ENCODE measurements around the gene GCC1. TPM values are rescaled to one million over a fixed set of nuclear protein-coding genes. Genes with fewer than 3 reads are reported as not detected.
A peak's percentile ranks its signal among the peaks of the same experiment; 100 is the strongest.

Gene GCC1, protein sequence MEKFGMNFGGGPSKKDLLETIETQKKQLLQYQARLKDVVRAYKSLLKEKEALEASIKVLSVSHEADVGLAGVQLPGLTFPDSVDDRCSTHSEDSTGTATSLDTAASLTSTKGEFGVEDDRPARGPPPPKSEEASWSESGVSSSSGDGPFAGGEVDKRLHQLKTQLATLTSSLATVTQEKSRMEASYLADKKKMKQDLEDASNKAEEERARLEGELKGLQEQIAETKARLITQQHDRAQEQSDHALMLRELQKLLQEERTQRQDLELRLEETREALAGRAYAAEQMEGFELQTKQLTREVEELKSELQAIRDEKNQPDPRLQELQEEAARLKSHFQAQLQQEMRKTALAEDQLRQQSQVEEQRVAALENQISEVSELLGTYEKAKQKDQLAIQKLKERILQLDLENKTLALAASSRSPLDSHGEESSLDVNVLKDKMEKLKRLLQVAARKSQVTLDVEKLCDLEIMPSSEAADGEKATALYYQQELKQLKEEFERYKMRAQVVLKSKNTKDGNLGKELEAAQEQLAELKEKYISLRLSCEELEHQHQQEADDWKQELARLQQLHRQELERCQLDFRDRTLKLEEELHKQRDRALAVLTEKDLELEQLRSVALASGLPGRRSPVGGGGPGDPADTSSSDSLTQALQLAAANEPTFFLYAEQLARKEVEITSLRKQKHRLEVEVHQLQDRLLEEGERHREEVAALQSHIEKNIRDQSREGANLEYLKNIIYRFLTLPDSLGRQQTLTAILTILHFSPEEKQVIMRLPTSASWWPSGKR
- total RNA-seq (2014; rRNA removed; shearing (Covaris generic); ENCODE audit: low replicate concordance), result 7.2 and 8.4 TPM in 2 replicates

DNA sequence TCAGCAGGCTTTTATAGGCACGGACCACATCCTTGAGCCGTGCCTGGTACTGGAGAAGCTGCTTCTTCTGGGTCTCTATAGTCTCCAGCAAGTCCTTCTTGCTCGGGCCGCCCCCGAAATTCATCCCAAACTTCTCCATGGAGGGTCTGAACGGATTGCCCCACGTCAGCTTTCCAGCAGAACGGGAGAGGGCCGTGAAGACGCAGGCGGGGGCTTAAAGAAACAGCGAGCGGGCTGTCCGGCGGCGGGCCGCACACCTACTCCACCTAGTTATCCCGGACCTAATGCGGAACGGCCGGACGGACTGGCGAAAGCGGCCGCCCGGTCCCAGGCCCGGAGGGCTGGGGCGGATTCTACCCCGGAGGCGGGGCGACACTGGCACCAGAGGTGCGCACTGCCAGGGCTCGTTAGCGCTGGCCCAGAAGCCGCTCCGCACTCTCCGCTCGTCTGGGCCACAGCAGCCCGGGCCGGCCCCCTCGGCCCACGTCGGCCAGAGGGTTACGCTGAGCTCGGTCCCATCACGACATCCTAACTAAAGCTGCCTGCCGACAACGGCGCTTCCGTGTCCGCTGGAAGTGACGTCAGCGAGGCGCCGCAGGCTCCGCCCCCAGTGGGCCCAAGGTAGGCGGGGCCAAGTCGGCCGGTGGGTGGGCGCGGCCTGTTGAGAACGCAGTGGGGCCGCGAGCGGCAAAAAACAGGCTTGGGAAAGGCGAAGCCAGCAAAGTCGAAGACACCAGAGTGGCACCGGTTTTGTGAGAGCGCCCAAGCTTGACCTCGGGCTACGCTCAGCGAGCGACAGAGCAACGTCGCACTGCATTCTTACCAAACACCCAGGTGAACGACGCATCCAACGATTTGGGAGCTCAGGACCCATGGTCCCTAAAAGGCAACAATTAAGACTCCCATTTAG is at the start of gene GCC1:
Gene GCC1 (minus strand): TSS at position 553 of the 910 bp plus-strand sequence. CDS start 414 bp downstream, at position 139.
- no peaks in the 10 kb centered on the region for H3K27me3 ChIP-seq

DNA sequence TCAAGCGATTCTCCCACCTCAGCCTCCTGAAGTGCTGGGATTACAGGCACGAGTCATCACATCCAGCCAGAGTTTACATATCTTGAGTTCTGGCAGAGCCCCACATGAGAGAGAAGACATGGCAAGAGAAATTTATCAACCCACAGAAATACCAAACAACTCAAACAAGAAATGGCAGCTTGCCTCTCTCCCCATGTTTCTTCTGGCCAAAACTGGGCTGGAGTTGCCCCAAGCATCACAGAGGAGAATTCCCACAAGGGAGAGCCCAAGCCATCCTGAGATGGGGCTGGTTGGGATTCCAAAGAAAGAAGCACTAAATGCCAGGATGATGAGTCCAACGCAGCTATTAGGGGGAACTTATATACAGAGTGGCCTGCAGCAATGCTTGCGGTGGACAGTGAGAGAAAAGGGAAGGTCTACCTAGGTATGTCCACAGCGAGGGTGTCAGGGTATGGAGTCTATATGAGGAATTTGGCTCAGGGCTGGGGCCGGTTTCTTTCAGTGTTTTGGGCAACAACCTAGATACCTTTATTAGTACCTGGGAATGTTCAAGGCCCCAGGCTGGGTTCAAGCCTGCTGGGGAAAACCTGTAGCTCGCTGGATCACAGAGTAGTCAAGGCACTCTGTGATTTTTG is 47.0 kb upstream of the GCC1 start:
- Histone ChIP-seq H3K36me3 (no peaks in the 10 kb centered on the region), H3K9me3 (no peaks in the 10 kb centered on the region), H3K4me3 (no peak overlapping the region), H3K27me3 (no peaks in the 10 kb centered on the region)
- peak; percentile 72 for DNase-seq

More for the DNA sequence above, at the start of gene GCC1:
- Histone ChIP-seq H3K4me3 (peak within 1 kb of the TSS; percentile 83), H3K36me3 (peaks cover 2% of the 10 kb centered on the region), H3K9me3 (no peaks in the 10 kb centered on the region)
- DNase-seq, result peak; percentile 74

DNA sequence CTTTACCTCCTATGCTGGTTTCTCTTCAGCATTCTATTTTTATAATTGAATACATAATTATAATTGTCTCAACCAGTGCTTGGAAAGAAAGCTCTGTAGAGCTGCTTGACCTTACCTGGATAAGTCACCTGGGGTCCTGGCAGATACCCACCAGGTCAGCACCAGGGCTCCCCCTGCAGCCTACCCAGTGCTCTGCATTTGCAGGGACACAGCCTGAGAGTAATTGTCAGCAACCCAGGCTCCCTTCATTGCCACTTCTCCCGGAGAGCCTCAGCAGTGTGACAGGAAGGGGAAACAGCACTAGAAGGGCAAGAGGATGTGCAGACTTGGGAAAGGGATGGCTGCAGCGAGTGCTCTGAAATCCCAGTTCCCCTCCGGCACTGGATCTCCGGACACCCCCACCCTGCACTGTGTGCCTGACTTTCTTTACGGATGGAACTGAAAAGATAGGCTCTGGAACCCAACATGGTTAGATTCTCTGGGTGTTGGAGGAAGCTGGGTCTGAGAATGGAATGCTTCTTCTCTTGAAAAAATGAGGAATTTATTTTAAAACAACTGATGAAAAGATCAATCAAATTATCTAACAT is 44.0 kb upstream of the GCC1 start:
- Histone ChIP-seq H3K4me3 (no peak overlapping the region), H3K9me3 (no peaks in the 10 kb centered on the region), H3K36me3 (no peaks in the 10 kb centered on the region), H3K27me3 (peaks cover 2% of the 10 kb centered on the region; the same call in 1 of the 2 replicates)
- DNase-seq, result no peak

DNA sequence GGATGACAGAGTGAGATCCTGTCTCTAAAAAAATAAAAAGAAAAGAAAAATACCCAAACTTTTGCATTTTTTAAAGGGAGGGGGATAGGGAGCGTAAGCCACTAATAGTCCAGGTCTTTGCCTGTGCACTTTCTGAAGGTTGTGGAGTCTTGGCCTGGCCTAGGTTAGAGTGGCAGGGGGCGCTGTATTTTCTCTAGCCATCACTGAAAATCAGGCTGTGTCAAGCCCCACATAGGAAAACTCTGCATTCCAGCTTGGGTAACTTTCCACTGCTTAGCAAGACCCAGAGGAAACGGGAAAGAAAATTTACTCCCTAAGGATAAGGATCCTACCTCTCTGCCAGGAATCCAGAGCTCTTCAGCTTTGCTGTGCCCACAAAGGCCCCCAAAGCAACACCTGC is 43.0 kb upstream of the GCC1 start:
- peaks cover 2% of the 10 kb centered on the region; the same call in 1 of the 2 replicates for H3K27me3 ChIP-seq
- no peak overlapping the region for H3K4me3 ChIP-seq
- no peaks in the 10 kb centered on the region for H3K9me3 ChIP-seq
- H3K36me3 ChIP-seq, result no peaks in the 10 kb centered on the region
- no peak for DNase-seq

DNA sequence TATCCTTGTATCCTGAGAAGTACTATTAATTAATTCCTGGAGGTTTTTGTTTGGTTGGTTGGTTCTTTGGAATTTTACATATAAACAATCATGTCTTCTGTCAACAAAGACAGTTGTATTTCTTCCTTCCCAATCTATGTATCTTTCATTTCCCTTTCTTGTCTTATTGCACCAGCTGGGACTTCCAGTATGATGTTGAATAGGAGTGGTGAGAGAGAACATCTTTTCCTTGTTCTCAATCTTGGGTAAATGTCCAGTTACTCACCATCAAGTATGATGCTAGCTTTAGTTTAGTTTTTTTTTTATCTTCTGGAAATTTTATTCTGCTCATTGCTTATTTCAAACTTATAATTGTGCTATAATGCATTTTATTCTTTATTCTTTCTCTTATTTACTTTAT is 39.9 kb upstream of the GCC1 start:
- no peak for DNase-seq
- H3K9me3 ChIP-seq, result no peaks in the 10 kb centered on the region
- H3K4me3 ChIP-seq, result no peak overlapping the region
- peaks cover 2% of the 10 kb centered on the region; the same call in 1 of the 2 replicates for H3K27me3 ChIP-seq
- no peaks in the 10 kb centered on the region for H3K36me3 ChIP-seq

DNA sequence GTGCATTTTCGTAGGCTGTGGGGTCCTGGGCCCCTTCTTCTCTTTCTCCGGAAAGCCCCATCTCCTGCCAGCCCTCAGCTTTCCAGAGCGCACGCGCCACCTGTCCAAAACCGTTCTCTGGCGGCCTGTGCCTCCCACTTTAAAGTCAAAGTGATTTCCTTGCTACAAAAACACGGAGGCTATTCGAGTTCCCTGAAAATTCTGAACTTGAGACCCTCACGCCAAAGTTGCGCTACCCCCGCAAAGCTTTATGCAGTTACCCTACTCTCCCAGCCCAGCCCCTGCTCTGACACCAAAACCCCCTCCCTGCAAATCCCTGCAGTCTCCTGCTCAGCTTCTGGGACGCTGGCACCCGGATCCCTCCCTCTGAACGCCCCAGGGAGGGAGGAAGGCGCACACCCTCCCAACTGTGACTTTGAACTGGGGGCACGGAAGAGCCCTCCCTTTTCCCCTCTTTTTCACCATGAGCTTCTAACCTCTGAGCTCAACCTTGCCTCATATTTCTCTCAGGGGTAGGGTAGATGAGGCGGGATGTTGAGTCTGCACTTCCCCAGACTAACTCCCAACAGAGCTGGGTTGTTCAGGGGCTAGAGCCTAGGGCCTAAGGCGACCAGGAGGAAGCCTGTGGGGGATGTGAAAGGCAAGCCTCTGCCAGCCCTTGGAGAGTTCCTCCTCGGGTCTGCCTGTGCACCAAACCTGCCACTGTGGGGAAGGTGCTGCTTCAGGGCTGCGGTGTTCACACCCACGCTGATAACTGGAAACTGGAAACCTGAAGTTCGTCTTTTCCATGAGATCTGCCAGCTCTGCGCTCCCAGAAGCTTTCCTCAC is 35.2 kb upstream of the GCC1 start:
- Histone ChIP-seq H3K36me3 (no peaks in the 10 kb centered on the region), H3K9me3 (no peaks in the 10 kb centered on the region), H3K27me3 (peaks cover 10% of the 10 kb centered on the region), H3K4me3 (no peak overlapping the region)
- DNase-seq, result no peak

DNA sequence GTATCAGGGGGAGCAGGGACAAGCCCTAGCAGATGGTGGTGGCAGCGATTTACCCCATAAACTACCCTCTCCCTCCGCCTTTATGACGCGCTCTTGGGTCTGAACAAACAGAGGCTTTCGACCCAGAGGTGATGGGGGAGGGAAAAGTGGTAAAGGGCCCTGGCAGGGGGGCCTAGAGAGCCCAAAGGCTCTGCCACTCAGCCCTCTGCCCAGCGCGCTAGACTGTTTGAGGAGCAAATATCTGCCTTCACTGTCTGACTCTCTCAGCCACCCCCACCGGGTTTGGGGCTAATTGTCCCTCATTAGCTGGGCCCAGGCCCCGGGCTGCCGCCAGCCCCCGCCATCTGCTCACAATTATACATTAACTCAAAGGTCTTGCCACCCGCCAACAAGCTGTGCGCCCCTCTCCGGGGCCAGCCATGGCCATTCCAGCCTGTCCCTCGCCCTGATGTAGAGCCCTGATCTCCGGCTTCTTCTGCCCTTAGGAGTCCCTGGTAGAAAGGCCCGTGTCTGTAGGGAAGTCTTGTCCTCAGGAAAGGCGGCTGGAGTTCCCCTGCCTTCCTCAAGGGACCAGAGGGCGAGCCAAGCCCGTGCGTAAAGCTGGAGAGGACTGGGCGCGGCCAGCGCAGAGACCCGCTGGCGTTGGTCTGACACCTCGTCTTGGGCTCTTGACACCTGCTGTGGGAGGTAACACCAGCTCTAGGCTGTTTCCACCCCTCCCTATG is 34.4 kb upstream of the GCC1 start:
- Histone ChIP-seq H3K36me3 (no peaks in the 10 kb centered on the region), H3K4me3 (no peak overlapping the region), H3K9me3 (no peaks in the 10 kb centered on the region), H3K27me3 (peaks cover 9% of the 10 kb centered on the region)
- no peak for DNase-seq

DNA sequence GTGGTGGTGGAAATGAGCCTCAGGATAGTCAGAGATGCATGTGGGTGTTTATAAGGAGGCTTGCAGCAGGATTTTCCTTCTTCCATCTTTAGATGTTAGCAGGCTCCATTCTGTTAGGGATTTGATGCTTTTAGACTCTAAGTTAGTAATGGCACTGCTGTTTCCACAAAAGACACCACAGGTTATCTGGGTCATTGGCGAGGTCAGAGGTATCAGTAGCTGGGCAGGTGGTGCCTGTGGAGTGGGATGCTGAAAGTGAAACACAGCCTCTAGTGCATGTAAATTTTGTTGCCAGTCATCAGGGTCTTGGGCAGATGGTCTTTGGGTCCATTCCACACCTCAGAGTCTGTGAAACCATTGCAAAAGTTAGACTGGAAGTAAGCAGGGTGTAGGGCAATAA is 33.4 kb upstream of the GCC1 start:
- no peak for DNase-seq
- H3K27me3 ChIP-seq, result peaks cover 8% of the 10 kb centered on the region
- no peak overlapping the region for H3K4me3 ChIP-seq
- H3K36me3 ChIP-seq, result no peaks in the 10 kb centered on the region
- no peaks in the 10 kb centered on the region for H3K9me3 ChIP-seq

DNA sequence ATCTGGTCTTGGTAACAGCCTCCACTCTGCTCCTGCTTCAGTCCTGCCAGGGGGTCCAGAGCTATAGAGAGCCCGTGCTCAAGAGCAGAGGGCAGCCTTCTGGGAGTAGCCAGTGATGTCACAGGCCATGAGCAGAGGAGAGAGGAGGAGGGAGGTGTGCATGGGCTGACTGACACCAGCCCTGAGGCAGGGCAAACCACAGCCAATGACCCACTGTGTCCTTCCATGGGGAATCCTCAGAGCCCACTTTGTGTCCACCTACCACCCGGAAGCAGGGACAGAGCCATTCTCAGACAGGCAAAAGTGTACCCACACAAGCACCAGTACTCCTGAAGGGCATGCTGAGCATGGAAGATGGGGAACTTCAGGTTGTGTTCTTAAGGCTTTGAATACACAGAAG is 32.6 kb upstream of the GCC1 start, which contains the start of gene PAX4:
Gene PAX4 (minus strand): TSS at position 101 of the 400 bp plus-strand sequence. CDS start 2,214 bp downstream, outside the sequence.
- H3K27me3 ChIP-seq, result peaks cover 8% of the 10 kb centered on the region
- DNase-seq, result no peak
- H3K36me3 ChIP-seq, result no peaks in the 10 kb centered on the region
- H3K4me3 ChIP-seq, result no peak within 1 kb of the TSS
- H3K9me3 ChIP-seq, result no peaks in the 10 kb centered on the region

DNA sequence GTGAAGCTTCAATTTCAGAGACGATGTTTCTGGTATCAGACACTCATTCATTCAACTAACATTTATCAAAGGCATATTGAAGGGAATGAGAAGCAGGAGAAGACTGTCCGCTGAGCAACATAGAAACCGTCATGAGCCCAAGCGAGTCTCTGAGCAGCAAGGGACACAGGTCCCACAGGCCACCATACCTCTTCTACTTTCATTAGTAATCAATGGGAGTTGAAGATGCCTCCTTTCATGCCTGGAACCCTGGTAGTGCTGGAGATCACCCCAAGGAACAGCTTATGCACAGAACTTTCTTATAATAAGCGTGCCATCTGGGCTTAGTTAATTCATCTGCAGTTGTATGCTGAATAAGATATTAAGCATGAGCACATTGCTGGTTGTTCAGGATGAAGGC is 31.3 kb upstream of the GCC1 start:
- no peaks in the 10 kb centered on the region for H3K36me3 ChIP-seq
- H3K27me3 ChIP-seq, result peaks cover 8% of the 10 kb centered on the region
- no peak overlapping the region for H3K4me3 ChIP-seq
- H3K9me3 ChIP-seq, result no peaks in the 10 kb centered on the region
- no peak for DNase-seq

DNA sequence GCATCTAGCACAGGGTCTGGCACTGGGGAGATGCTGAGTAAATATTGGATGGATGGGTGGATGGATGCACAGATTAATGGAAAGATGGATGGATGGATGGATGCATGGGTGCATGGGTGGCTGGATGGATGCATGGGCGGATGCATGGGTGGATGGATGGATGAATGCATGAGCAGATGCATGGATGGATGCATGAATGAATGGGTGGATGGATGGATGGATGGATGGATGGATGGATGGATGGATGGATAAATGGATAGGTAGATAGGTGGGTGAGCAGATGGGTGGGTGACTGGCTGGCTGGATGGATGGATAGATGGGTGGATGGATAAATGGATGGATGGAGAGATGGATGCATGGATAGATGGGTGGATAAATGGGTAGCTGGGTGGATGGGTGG is 26.9 kb upstream of the GCC1 start:
- peaks cover 8% of the 10 kb centered on the region; the same call in 1 of the 2 replicates for H3K27me3 ChIP-seq
- no peak for DNase-seq

DNA sequence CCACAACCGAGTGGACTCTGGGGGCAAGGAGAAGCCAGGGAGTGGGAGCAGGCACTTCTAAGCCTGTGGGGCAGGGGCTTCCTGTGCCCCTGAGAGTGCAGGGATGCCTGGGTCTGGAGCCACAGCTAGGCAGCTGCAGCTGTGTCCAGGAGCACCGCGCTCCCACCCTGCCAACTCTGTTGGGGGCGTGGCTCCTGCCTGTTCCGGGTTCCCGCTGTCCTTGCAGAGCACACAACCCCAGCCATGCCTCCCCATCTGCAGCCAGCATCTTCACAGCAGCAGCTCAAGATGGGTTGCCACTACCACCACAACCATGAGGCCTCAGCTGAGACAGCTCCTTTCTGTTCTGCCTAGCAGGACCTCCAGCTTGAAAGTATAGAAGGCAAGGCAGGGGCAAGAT is 23.9 kb upstream of the GCC1 start:
- no peaks in the 10 kb centered on the region for H3K36me3 ChIP-seq
- no peaks in the 10 kb centered on the region for H3K9me3 ChIP-seq
- no peak for DNase-seq
- no peaks in the 10 kb centered on the region for H3K27me3 ChIP-seq
- H3K4me3 ChIP-seq, result no peak overlapping the region

More for the DNA sequence above, 26.9 kb upstream of the GCC1 start:
- no peaks in the 10 kb centered on the region for H3K36me3 ChIP-seq
- no peak overlapping the region for H3K4me3 ChIP-seq
- H3K9me3 ChIP-seq, result no peaks in the 10 kb centered on the region

DNA sequence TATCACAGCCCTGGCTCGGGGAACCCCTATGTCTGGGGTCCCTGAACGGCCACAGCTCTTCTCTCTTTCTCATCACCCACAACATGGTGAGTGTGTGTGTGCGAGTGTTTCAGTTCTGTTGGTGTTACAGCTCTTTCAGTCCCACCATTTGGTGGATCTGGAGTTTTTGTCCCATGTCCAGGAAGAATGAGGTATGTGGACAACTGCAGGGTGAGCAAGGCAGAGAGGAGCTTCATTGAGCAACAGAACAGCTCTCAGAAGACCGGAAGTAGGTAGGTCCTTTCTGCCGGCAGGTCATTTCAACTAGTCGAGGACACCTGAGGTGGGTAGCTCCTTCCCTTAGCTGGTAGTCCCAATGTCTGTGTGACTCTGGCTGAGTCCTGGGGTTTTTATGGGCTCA is 23.1 kb upstream of the GCC1 start:
- Histone ChIP-seq H3K4me3 (no peak overlapping the region), H3K9me3 (no peaks in the 10 kb centered on the region), H3K27me3 (no peaks in the 10 kb centered on the region), H3K36me3 (no peaks in the 10 kb centered on the region)
- no peak for DNase-seq

DNA sequence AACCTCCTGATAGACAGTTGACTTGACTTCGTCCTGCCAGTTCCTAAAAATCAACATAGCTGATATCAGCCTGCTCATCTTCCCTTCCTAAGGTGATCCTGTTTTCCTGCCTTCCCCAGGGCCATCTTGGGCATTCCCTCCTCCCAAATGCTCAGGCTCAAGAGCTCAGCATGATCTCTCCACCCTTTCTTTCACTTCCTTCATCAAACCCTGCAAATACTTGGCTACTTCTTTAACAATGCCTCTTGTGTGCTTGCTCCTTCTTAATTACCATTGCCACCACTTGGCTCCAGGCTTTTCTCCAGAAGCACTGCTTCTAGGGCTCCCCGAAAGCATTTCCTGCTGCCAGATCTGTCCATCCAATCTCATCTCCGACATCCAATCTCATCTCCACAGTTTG is 15.5 kb upstream of the GCC1 start:
- Histone ChIP-seq H3K27me3 (no peaks in the 10 kb centered on the region), H3K9me3 (no peaks in the 10 kb centered on the region), H3K4me3 (no peak overlapping the region), H3K36me3 (no peaks in the 10 kb centered on the region)
- no peak for DNase-seq

Data from MG63 (cell line).